ENCODE data around the gene LSM11. TPM values are rescaled to one million over a fixed set of nuclear protein-coding genes. Genes with fewer than 3 reads are reported as not detected.
"Not testable (repeated sequence)": the region's sequence is repeated elsewhere in the genome, so short reads cannot be mapped to it uniquely, and the experiment has no call there.

LSM11 gene
- polyA plus RNA-seq: 1 to 10 TPM in 1 of 2 donors, under 1 TPM in 1; 0.94 to 1.3 TPM

DNA sequence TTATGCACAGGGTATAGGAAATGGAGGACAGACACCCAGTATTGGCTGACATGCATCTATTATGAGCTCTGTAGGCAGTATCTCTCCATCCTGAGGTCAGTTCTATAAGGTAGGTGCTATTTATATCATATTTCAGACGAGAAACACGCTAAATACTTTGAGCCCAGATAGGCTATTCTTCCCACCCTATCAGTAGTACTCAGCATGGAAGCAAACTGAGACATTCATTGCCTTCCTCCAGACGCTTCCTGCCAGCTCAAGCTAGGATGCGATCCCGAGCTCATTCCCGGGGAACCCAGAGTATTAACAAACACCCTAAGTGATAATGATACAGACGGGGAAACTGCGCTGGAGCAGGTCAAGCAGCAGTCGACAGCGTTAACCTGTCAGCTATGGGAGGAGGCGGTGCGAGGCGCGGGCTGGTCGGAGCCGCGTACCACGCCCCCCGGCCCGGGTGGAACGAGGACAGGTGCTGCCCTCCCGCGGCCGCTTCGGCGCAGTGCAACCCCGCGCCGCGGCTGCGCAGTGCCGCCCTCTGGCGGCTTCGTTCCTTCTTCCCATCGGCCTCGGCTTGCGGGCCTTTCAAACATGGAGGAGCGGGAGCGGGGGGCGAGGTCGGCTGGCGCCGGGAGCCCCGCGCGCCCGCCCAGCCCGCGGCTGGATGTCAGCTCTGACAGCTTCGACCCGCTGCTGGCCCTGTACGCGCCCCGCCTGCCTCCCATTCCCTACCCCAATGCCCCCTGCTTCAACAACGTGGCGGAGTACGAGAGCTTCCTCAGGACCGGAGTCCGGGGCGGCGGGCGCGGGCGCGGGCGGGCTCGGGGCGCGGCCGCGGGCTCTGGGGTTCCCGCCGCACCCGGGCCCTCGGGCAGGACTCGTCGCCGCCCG is at the start of gene LSM11:
Gene LSM11, plus strand, starts transcription at position 550 of the 888 bp plus-strand sequence. Its CDS starts 39 bp downstream, at position 589.
- Histone ChIP-seq H3K4me3 (ENCODE audit: low read depth in 1 of 2, low read length in 2 of 2) (peak within 1 kb of the TSS; percentile 74 to 82), H3K27me3 (ENCODE audit: control insufficient read depth in 1 of 2, insufficient read depth in 2 of 2, low read length in 2 of 2) (no peaks in the 10 kb centered on the region), H3K4me1 (ENCODE audit: control insufficient read depth in 2 of 2, insufficient read depth in 2 of 2, low read length in 1 of 2) (peaks cover 0 to 7% of the 10 kb centered on the region in 2 donors), H3K36me3 (ENCODE audit: control insufficient read depth in 2 of 2, insufficient read depth in 2 of 2, low read length in 1 of 2) (peaks cover 3 to 4% of the 10 kb centered on the region in 2 donors), H3K27ac (ENCODE audit: low read depth in 2 of 2, low read length in 1 of 2) (peak within 1 kb of the TSS; percentile 67 to 75), H3K9me3 (ENCODE audit: control insufficient read depth in 2 of 2, insufficient read depth in 1 of 2, low read depth in 1 of 2, low read length in 1 of 2) (no peaks in the 10 kb centered on the region)
- 1% methylated on average over 69 to 79 of the region's 79 CpGs for WGBS, 2 donors

DNA sequence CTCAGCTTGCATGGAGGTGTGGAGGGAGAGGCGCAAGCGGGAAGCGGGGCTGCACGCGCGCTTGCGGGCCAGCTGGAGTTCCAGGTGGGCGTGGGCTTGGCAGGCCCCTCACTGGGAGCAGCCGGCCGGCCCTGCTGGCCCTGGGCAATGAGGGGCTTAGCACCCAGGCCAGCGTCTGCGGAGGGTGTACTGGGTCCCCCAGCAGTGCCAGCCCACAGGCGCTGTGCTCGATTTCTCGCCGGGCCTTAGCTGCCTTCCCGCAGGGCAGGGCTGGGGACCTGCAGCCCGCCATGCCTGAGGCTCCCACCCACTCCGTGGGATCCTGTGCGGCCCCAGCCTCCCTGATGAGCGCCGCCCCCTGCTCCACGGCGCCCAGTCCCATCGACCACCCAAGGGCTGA is 49.7 kb upstream of the LSM11 start:
- WGBS, 2 donors: 85 to 94% methylated on average over 24 to 25 of the region's 25 CpGs
- H3K36me3 ChIP-seq (ENCODE audit: control insufficient read depth in 2 of 2, insufficient read depth in 2 of 2, low read length in 1 of 2); H3K27ac ChIP-seq (ENCODE audit: low read depth in 2 of 2, low read length in 1 of 2); H3K9me3 ChIP-seq (ENCODE audit: control insufficient read depth in 2 of 2, insufficient read depth in 1 of 2, low read depth in 1 of 2, low read length in 1 of 2); H3K27me3 ChIP-seq (ENCODE audit: control insufficient read depth in 1 of 2, insufficient read depth in 2 of 2, low read length in 2 of 2); H3K4me1 ChIP-seq (ENCODE audit: control insufficient read depth in 2 of 2, insufficient read depth in 2 of 2, low read length in 1 of 2); H3K4me3 ChIP-seq (ENCODE audit: low read depth in 1 of 2, low read length in 2 of 2): not testable (repeated sequence)

DNA sequence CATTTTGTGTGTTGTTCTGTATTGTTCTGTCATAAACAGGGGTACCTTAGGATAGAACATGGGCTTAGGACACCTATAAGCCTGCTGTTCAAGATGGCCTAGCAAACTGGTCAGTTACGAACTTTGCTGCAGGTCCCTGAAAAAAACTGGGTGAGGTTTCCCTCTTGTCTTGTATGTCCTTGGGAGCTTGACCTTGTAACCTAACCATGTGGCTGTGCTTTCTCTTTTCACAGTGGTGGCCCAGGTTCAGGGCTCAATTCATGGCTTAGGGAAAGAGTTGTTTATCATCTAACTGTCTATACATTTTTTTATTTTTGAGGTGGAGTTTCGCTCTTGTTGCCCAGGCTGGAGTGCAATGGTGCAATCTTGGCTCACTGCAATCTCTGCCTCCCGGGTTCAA is 47.4 kb upstream of the LSM11 start:
- H3K36me3 ChIP-seq (ENCODE audit: control insufficient read depth in 2 of 2, insufficient read depth in 2 of 2, low read length in 1 of 2); H3K4me1 ChIP-seq (ENCODE audit: control insufficient read depth in 2 of 2, insufficient read depth in 2 of 2, low read length in 1 of 2); H3K27me3 ChIP-seq (ENCODE audit: control insufficient read depth in 1 of 2, insufficient read depth in 2 of 2, low read length in 2 of 2); H3K27ac ChIP-seq (ENCODE audit: low read depth in 2 of 2, low read length in 1 of 2); H3K4me3 ChIP-seq (ENCODE audit: low read depth in 1 of 2, low read length in 2 of 2); H3K9me3 ChIP-seq (ENCODE audit: control insufficient read depth in 2 of 2, insufficient read depth in 1 of 2, low read depth in 1 of 2, low read length in 1 of 2): not testable (repeated sequence)
- WGBS, 2 donors: 91 to 92% methylated on average over 3 of the region's 3 CpGs

DNA sequence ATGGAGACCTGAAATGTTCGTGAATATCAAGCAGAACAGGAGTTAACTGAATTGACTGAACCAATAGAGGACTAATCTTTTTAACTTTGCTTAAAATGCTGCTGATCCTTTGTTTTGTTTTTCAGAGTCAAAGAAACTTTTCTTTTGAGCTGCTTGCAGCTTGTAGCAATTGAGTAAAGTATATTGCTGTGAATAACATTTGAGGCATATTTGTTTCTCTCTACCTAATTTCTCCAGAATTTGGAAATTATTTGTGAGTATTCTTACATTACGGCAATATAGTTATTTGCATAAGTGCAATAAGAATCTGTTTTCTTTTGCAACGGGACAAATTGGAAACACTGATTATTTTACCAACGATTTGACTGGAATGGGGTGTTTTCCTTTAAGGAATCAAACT is 44.8 kb upstream of the LSM11 start:
- WGBS, 2 donors: 68 to 83% methylated on average over 4 of the region's 4 CpGs
- H3K36me3 ChIP-seq (ENCODE audit: control insufficient read depth in 2 of 2, insufficient read depth in 2 of 2, low read length in 1 of 2); H3K9me3 ChIP-seq (ENCODE audit: control insufficient read depth in 2 of 2, insufficient read depth in 1 of 2, low read depth in 1 of 2, low read length in 1 of 2); H3K4me3 ChIP-seq (ENCODE audit: low read depth in 1 of 2, low read length in 2 of 2); H3K27me3 ChIP-seq (ENCODE audit: control insufficient read depth in 1 of 2, insufficient read depth in 2 of 2, low read length in 2 of 2); H3K27ac ChIP-seq (ENCODE audit: low read depth in 2 of 2, low read length in 1 of 2); H3K4me1 ChIP-seq (ENCODE audit: control insufficient read depth in 2 of 2, insufficient read depth in 2 of 2, low read length in 1 of 2): not testable (repeated sequence)

DNA sequence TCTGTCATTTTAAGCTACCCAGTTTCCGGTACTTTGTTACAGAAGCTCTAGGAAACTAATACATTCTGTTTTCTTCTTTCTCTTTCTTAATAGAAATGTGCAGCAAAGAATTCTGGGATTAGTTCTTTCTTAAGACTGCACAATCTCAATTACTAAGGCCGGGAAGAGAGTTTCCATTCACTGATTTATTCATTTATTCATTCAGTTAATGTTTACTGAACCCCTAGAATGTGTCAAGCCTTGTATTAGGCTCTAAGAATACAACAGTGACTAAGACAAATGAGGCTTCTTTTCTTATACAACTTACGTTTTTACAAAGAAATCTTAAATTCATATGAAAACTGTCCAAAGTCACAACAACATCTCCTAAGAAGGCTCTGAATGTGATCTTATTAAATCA is 39.8 kb upstream of the LSM11 start:
- Histone ChIP-seq H3K27me3 (ENCODE audit: control insufficient read depth in 1 of 2, insufficient read depth in 2 of 2, low read length in 2 of 2) (no peaks in the 10 kb centered on the region), H3K4me1 (ENCODE audit: control insufficient read depth in 2 of 2, insufficient read depth in 2 of 2, low read length in 1 of 2) (no peaks in the 10 kb centered on the region), H3K4me3 (ENCODE audit: low read depth in 1 of 2, low read length in 2 of 2) (no peak overlapping the region), H3K36me3 (ENCODE audit: control insufficient read depth in 2 of 2, insufficient read depth in 2 of 2, low read length in 1 of 2) (no peaks in the 10 kb centered on the region), H3K27ac (ENCODE audit: low read depth in 2 of 2, low read length in 1 of 2) (no peak overlapping the region), H3K9me3 (ENCODE audit: control insufficient read depth in 2 of 2, insufficient read depth in 1 of 2, low read depth in 1 of 2, low read length in 1 of 2) (no peaks in the 10 kb centered on the region)
- 59 to 72% methylated on average over 3 of the region's 3 CpGs for WGBS, 2 donors

DNA sequence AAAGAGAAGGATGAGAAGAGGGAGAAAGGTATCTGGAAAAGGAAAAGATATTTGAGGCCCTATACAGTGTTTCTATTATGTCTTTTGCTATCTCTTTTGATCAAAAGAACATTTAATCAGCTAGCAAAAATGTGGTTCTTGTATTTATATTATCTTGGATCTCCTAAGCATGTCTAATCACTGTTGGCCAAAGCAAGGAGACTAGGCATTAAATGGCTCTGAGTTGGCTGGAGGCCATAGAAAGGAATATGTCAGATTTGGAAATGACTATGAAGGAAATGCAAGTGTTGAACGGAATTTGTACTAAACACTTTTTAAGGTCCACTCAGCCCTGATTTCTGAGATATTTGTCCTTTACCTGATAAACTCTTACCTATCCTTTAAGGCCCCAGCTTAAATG is 34.6 kb upstream of the LSM11 start:
- H3K27me3 ChIP-seq (ENCODE audit: control insufficient read depth in 1 of 2, insufficient read depth in 2 of 2, low read length in 2 of 2): no peaks in the 10 kb centered on the region
- H3K4me1 ChIP-seq (ENCODE audit: control insufficient read depth in 2 of 2, insufficient read depth in 2 of 2, low read length in 1 of 2): no peaks in the 10 kb centered on the region
- no peaks in the 10 kb centered on the region for H3K36me3 ChIP-seq (ENCODE audit: control insufficient read depth in 2 of 2, insufficient read depth in 2 of 2, low read length in 1 of 2)
- no peaks in the 10 kb centered on the region for H3K9me3 ChIP-seq (ENCODE audit: control insufficient read depth in 2 of 2, insufficient read depth in 1 of 2, low read depth in 1 of 2, low read length in 1 of 2)
- WGBS, 2 donors: 43 to 46% methylated on average over 1 of the region's 1 CpG
- H3K4me3 ChIP-seq (ENCODE audit: low read depth in 1 of 2, low read length in 2 of 2): no peak overlapping the region
- no peak overlapping the region for H3K27ac ChIP-seq (ENCODE audit: low read depth in 2 of 2, low read length in 1 of 2)

DNA sequence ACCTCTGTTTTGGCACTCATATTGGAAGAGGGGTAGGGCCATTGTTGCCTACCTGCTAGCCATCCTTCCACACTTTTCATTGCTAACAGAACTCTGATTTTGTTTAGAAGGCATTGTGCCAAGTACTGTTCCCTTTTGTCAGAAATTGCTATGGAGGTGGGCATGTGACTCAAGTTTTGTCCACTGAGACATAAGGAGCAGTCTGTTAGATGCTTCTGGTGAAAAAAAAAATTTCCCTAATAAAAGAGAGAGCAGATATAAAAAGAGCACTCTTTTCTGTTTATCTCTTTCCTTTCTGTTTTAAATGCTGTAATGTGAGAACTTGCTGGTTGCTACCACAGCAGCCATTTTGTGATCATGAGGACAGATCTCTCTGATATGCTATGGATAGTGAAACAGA is 34.2 kb upstream of the LSM11 start:
- no peak overlapping the region for H3K4me3 ChIP-seq (ENCODE audit: low read depth in 1 of 2, low read length in 2 of 2)
- no peak overlapping the region for H3K27ac ChIP-seq (ENCODE audit: low read depth in 2 of 2, low read length in 1 of 2)
- no peaks in the 10 kb centered on the region for H3K4me1 ChIP-seq (ENCODE audit: control insufficient read depth in 2 of 2, insufficient read depth in 2 of 2, low read length in 1 of 2)
- H3K36me3 ChIP-seq (ENCODE audit: control insufficient read depth in 2 of 2, insufficient read depth in 2 of 2, low read length in 1 of 2): no peaks in the 10 kb centered on the region
- H3K27me3 ChIP-seq (ENCODE audit: control insufficient read depth in 1 of 2, insufficient read depth in 2 of 2, low read length in 2 of 2): no peaks in the 10 kb centered on the region
- H3K9me3 ChIP-seq (ENCODE audit: control insufficient read depth in 2 of 2, insufficient read depth in 1 of 2, low read depth in 1 of 2, low read length in 1 of 2): no peaks in the 10 kb centered on the region

DNA sequence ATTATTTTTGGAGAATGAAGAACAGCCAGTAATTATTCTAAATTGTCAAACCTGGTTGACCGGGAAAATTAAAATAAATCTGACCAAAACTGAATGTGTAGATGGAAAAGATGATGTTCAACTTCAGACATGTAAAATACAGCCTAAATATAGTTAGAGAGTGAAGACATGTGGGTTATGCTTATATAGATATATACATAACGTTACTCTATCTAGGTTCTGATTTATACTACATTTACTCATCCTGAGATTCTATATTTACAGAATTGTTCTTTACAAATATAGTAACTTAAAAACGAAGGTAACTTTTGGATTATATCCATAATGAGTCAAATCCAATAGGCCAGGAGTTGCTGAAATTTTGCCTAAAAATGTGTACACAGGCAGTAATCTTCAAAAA is 33.1 kb upstream of the LSM11 start:
- no peaks in the 10 kb centered on the region for H3K4me1 ChIP-seq (ENCODE audit: control insufficient read depth in 2 of 2, insufficient read depth in 2 of 2, low read length in 1 of 2)
- H3K27ac ChIP-seq (ENCODE audit: low read depth in 2 of 2, low read length in 1 of 2): no peak overlapping the region
- 61 to 69% methylated on average over 3 of the region's 3 CpGs for WGBS, 2 donors
- H3K36me3 ChIP-seq (ENCODE audit: control insufficient read depth in 2 of 2, insufficient read depth in 2 of 2, low read length in 1 of 2): no peaks in the 10 kb centered on the region
- H3K4me3 ChIP-seq (ENCODE audit: low read depth in 1 of 2, low read length in 2 of 2): no peak overlapping the region
- H3K9me3 ChIP-seq (ENCODE audit: control insufficient read depth in 2 of 2, insufficient read depth in 1 of 2, low read depth in 1 of 2, low read length in 1 of 2): no peaks in the 10 kb centered on the region
- no peaks in the 10 kb centered on the region for H3K27me3 ChIP-seq (ENCODE audit: control insufficient read depth in 1 of 2, insufficient read depth in 2 of 2, low read length in 2 of 2)

DNA sequence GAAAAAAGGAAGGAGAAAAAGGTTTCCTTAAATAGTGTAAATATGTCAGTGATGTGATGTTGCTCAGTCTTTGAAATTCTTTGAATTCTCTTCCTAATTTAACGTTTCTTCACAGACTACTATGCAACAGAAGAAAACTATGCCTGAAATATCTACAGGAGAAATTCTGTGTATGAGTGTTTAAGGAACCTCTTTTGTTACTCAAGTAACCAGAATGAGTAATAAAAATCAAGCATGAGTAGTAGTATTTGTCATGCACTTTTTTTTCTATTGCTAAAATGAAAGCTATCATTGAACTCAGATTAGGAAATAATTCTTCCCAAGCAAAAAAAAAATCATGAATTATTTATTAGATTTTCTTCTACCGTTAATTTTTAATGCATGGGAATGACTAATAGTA is 32.6 kb upstream of the LSM11 start:
- Histone ChIP-seq H3K36me3 (ENCODE audit: control insufficient read depth in 2 of 2, insufficient read depth in 2 of 2, low read length in 1 of 2) (no peaks in the 10 kb centered on the region), H3K4me3 (ENCODE audit: low read depth in 1 of 2, low read length in 2 of 2) (no peak overlapping the region), H3K9me3 (ENCODE audit: control insufficient read depth in 2 of 2, insufficient read depth in 1 of 2, low read depth in 1 of 2, low read length in 1 of 2) (no peaks in the 10 kb centered on the region), H3K27me3 (ENCODE audit: control insufficient read depth in 1 of 2, insufficient read depth in 2 of 2, low read length in 2 of 2) (no peaks in the 10 kb centered on the region), H3K4me1 (ENCODE audit: control insufficient read depth in 2 of 2, insufficient read depth in 2 of 2, low read length in 1 of 2) (no peaks in the 10 kb centered on the region), H3K27ac (ENCODE audit: low read depth in 2 of 2, low read length in 1 of 2) (no peak overlapping the region)
- 28 to 40% methylated on average over 2 of the region's 2 CpGs for WGBS, 2 donors

Data from esophagus (tissue), 2 donors.